CD4-positive, CD25-positive, alpha-beta regulatory T cell (primary cell): ENCODE measurements around the gene TMED10. TPM values are rescaled to one million over a fixed set of nuclear protein-coding genes. Genes with fewer than 3 reads are reported as not detected.
A peak's percentile ranks its signal among the peaks of the same experiment; 100 is the strongest.

Source experiments
- ATAC-seq, 2 donors: fragments of 150-1000 bp; cut with Tn5 transposase; one replicate each; pipeline ENCODE4 v1.10.0; 2021; ENCODE audit warnings: low read depth in 2 of 2, moderate number of reproducible peaks in 2 of 2, moderate library complexity in 1 of 2
- DNase-seq, 3 donors: peaks; one replicate each; pipeline versions ENCODE4 v3.0.0 to v3.0.0-alpha.2; 2012 to 2022; ENCODE audit warnings: mixed read lengths in 1 of 3
- H3K27ac ChIP-seq: one replicate; pipeline ENCODE4 v1.7.0; 2013; ENCODE audit warnings: mild to moderate bottlenecking, low read length; ENCODE audit not compliant: insufficient read depth, poor library complexity, severe bottlenecking
- H3K27me3 ChIP-seq: one replicate; pipeline ENCODE4 v1.7.0; 2013; ENCODE audit warnings: low read length; ENCODE audit not compliant: control insufficient read depth, insufficient read depth
- H3K36me3 ChIP-seq: one replicate; pipeline ENCODE4 v1.7.0; 2013; ENCODE audit warnings: mild to moderate bottlenecking, low read length, moderate library complexity; ENCODE audit not compliant: control insufficient read depth, insufficient read depth
- H3K4me1 ChIP-seq: 2 replicates; pipeline ENCODE4 v1.7.0; 2013; ENCODE audit warnings: mild to moderate bottlenecking, low read length; ENCODE audit not compliant: insufficient read depth, control insufficient read depth, poor library complexity, severe bottlenecking
- H3K4me3 ChIP-seq: one replicate; pipeline ENCODE4 v1.7.0; 2013; ENCODE audit warnings: low read depth, mild to moderate bottlenecking, low read length, moderate library complexity
- H3K9me3 ChIP-seq, 2 experiments: 1 replicate in 1 of 2; 2 replicates in 1 of 2; pipeline ENCODE4 v1.7.0; 2013; ENCODE audit warnings: low read length in 2 of 2, mild to moderate bottlenecking in 1 of 2, moderate library complexity in 1 of 2; ENCODE audit not compliant: control insufficient read depth in 2 of 2
- H3K27ac Mint-ChIP-seq, 3 donors: one replicate each; pipeline ENCODE4 v1.8.0; 2020 to 2022; ENCODE audit warnings: mild to moderate bottlenecking in 3 of 3, mixed read lengths in 3 of 3, moderate library complexity in 2 of 3
- H3K27me3 Mint-ChIP-seq: one replicate; pipeline ENCODE4 v1.8.0; 2022; ENCODE audit warnings: mild to moderate bottlenecking, mixed read lengths
- H3K36me3 Mint-ChIP-seq: one replicate; pipeline ENCODE4 v1.8.0; 2020; ENCODE audit warnings: mixed read lengths
- H3K4me1 Mint-ChIP-seq, 4 donors: one replicate each; pipeline ENCODE4 v1.8.0; 2020 to 2022; ENCODE audit warnings: mixed read lengths in 4 of 4, mild to moderate bottlenecking in 1 of 4
- H3K4me3 Mint-ChIP-seq, 4 donors: one replicate each; pipeline ENCODE4 v1.8.0; 2020 to 2022; ENCODE audit warnings: mild to moderate bottlenecking in 4 of 4, mixed read lengths in 4 of 4, moderate library complexity in 3 of 4
- H3K9me3 Mint-ChIP-seq, 7 donors: one replicate each; pipeline ENCODE4 v1.8.0; 2020 to 2022; ENCODE audit warnings: mixed read lengths in 7 of 7, mild to moderate bottlenecking in 3 of 7, moderate library complexity in 2 of 7
- polyA plus RNA-seq, 4 donors: library from polyadenylated mRNA; unstranded; fragments of 300-500 nt; fragmentation: Illumina TruSeq; gene quantifications; one replicate each; pipeline ENCODE4 v1.2.3, GENCODE V29; 2021
- total RNA-seq: library from RNA; stranded (reverse); gene quantifications from one replicate; pipeline ENCODE4 v1.2.3, GENCODE V29; 2022

TMED10 gene
- total and polyA plus RNA-seq, 5 donors from 2014 or later, result 128 to 265 (median 249) TPM

DNA sequence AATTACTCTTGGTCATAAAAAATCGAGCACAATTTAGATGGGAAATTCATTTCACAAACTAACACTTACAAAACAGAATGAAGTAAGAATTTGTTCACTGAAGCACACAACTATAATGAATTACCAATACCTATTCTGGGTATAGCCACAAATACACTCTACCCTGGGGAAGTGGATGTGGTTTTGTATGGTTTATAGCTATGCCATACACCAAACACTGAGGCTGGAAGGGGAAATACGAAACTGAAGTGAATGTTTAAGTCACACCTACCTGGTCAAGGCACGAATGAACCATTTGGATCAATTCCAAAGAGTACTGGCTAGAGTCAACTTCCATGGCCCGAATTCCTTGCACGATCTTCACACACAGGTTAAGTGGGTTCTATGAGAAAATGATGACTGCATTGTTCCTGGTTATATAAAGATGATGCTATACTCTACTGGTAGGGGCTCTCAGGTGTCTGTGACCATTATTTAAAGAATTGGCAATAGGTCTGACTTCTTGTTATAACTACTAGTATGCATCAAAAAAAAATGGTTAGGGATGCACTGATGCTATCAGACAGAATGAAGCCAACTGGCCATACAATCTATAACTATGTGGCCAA is 62.4 kb downstream of the TMED10 start:
- Mint-ChIP-seq H3K36me3 (peaks cover 60% of the 10 kb centered on the region), H3K4me3 (no peak overlapping the region), H3K27me3 (no peaks in the 10 kb centered on the region), H3K4me1 (peaks cover 5 to 17% (median 14%) of the 10 kb centered on the region in 4 donors), H3K27ac (peak overlapping the region in 1 of 3 donors; percentile 20), H3K9me3 (no peaks in the 10 kb centered on the region)
- H3K27ac ChIP-seq, result no peak overlapping the region
- no peaks in the 10 kb centered on the region for H3K9me3 ChIP-seq
- H3K4me1 ChIP-seq, result peaks cover 4% of the 10 kb centered on the region
- peak in 1 of 2 donors; percentile 68 for ATAC-seq
- DNase-seq, result peak in 1 of 3 donors; percentile 64
- no peak overlapping the region for H3K4me3 ChIP-seq
- no peaks in the 10 kb centered on the region for H3K27me3 ChIP-seq
- H3K36me3 ChIP-seq, result peaks cover 80% of the 10 kb centered on the region

DNA sequence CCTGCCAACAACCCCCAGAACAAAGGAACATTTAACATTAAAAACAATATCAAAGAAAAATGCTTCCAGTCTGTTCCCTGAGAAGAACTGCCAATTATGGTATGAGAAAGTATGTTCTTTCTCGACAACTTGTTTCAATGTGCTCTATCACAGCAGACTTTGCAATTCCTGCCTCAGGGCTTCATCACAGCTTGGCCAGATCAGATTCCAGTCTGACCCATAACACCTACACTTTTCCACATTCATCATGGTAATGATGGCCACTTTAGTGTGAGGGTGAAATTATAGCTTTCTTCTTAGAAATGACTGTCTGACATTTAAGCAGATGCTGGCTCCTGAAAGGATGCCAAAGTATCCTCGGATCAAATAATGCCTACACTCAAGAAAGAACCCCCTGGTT is 66.5 kb downstream of the TMED10 start:
- Mint-ChIP-seq H3K9me3 (no peaks in the 10 kb centered on the region), H3K36me3 (peaks cover 67% of the 10 kb centered on the region), H3K4me3 (no peak overlapping the region), H3K4me1 (peaks cover 5 to 16% (median 12%) of the 10 kb centered on the region in 4 donors), H3K27me3 (no peaks in the 10 kb centered on the region), H3K27ac (no peak overlapping the region)
- H3K36me3 ChIP-seq, result peaks cover 82% of the 10 kb centered on the region
- no peaks in the 10 kb centered on the region for H3K9me3 ChIP-seq
- ATAC-seq (no peak), DNase-seq (no peak)
- no peak overlapping the region for H3K27ac ChIP-seq
- no peak overlapping the region for H3K4me3 ChIP-seq
- peaks cover 4% of the 10 kb centered on the region for H3K4me1 ChIP-seq
- no peaks in the 10 kb centered on the region for H3K27me3 ChIP-seq

GRCh38 chr14:75107186-75107585 is 69.2 kb downstream of the TMED10 start:
- H3K27ac ChIP-seq, result no peak overlapping the region
- no peak overlapping the region for H3K4me3 Mint-ChIP-seq
- ATAC-seq (no peak), DNase-seq (no peak)
- H3K27ac Mint-ChIP-seq, result no peak overlapping the region
- H3K9me3 Mint-ChIP-seq, result no peaks in the 10 kb centered on the region
- H3K4me1 ChIP-seq, result no peaks in the 10 kb centered on the region
- no peak overlapping the region for H3K4me3 ChIP-seq
- no peaks in the 10 kb centered on the region for H3K27me3 Mint-ChIP-seq
- no peaks in the 10 kb centered on the region for H3K27me3 ChIP-seq
- H3K36me3 ChIP-seq, result peaks cover 72% of the 10 kb centered on the region
- no peaks in the 10 kb centered on the region for H3K9me3 ChIP-seq
- H3K4me1 Mint-ChIP-seq, result peaks cover 0 to 7% (median 2%) of the 10 kb centered on the region in 4 donors
- H3K36me3 Mint-ChIP-seq, result peaks cover 62% of the 10 kb centered on the region

DNA sequence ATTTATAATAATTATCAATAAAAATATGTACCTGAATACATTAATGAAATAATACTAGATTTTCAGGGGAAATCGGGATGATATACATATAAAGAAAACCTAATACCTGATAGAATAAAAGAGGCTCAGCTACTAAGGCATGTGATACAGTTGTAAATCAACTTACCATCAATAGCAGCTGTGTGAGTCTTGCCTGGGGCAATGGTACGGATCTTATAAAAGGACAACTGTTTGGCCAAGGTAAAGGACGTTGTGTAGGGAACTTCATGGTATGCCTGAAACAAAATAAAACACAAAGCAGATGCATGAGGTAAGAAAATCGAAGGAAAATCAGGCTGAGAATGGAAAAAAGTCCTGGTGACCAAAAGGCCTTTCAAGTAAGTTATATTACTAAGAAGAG is 74.9 kb downstream of the TMED10 start:
- no peak for DNase-seq
- Mint-ChIP-seq H3K27me3 (no peaks in the 10 kb centered on the region), H3K4me1 (peaks cover 0 to 6% (median under 1%) of the 10 kb centered on the region in 4 donors), H3K4me3 (no peak overlapping the region), H3K36me3 (peaks cover 55% of the 10 kb centered on the region), H3K9me3 (no peaks in the 10 kb centered on the region), H3K27ac (no peak overlapping the region)
- Histone ChIP-seq H3K27ac (no peak overlapping the region), H3K9me3 (no peaks in the 10 kb centered on the region), H3K36me3 (peaks cover 79% of the 10 kb centered on the region), H3K4me3 (no peak overlapping the region), H3K27me3 (no peaks in the 10 kb centered on the region), H3K4me1 (no peaks in the 10 kb centered on the region)
- no peak for ATAC-seq

DNA sequence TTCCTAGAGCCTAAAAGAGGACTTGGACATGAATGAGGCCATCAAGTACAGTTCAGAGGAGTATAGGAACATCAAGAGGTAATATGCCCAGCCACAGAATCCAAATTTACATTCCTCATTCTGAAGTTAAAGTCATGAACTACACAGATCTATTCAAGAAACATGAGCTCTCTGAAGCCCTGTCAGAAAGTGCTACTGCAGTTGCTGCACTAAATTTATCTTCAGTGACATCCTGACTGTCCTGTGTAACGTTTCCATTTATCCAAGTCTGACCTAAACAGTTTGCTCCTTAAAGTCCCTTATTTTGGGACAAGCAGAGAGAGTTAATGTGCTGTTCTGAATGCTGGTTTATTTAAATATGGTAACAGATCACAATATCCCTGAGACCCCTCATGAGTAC is 77.7 kb downstream of the TMED10 start:
- no peaks in the 10 kb centered on the region for H3K27me3 Mint-ChIP-seq
- H3K9me3 Mint-ChIP-seq, result no peaks in the 10 kb centered on the region
- no peak for DNase-seq
- H3K4me1 Mint-ChIP-seq, result peaks cover 0 to 6% (median under 1%) of the 10 kb centered on the region in 4 donors
- peak overlapping the region in 1 of 3 donors; percentile 53 for H3K27ac Mint-ChIP-seq
- no peak for ATAC-seq
- H3K36me3 Mint-ChIP-seq, result peaks cover 61% of the 10 kb centered on the region
- Histone ChIP-seq H3K4me3 (no peak overlapping the region), H3K4me1 (no peaks in the 10 kb centered on the region), H3K27ac (no peak overlapping the region), H3K9me3 (no peaks in the 10 kb centered on the region), H3K27me3 (no peaks in the 10 kb centered on the region), H3K36me3 (peaks cover 80% of the 10 kb centered on the region)
- no peak overlapping the region for H3K4me3 Mint-ChIP-seq

GRCh38 chr14:75098212-75098611 is 78.2 kb downstream of the TMED10 start:
- no peaks in the 10 kb centered on the region for H3K27me3 Mint-ChIP-seq
- H3K36me3 Mint-ChIP-seq, result peaks cover 57% of the 10 kb centered on the region
- DNase-seq, result no peak
- Histone ChIP-seq H3K36me3 (peaks cover 79% of the 10 kb centered on the region), H3K27ac (no peak overlapping the region), H3K27me3 (no peaks in the 10 kb centered on the region), H3K4me1 (no peaks in the 10 kb centered on the region), H3K4me3 (no peak overlapping the region), H3K9me3 (no peaks in the 10 kb centered on the region)
- H3K4me1 Mint-ChIP-seq, result peaks cover 0 to 6% (median under 1%) of the 10 kb centered on the region in 4 donors
- H3K4me3 Mint-ChIP-seq, result no peak overlapping the region
- no peak for ATAC-seq
- no peaks in the 10 kb centered on the region for H3K9me3 Mint-ChIP-seq
- H3K27ac Mint-ChIP-seq, result peak overlapping the region in 1 of 3 donors; percentile 53

GRCh38 chr14:75096959-75097358 is 79.5 kb downstream of the TMED10 start:
- Mint-ChIP-seq H3K4me1 (peaks cover 0 to 6% (median under 1%) of the 10 kb centered on the region in 4 donors), H3K4me3 (no peak overlapping the region), H3K9me3 (no peaks in the 10 kb centered on the region), H3K27me3 (no peaks in the 10 kb centered on the region), H3K36me3 (peaks cover 59% of the 10 kb centered on the region), H3K27ac (no peak overlapping the region)
- Histone ChIP-seq H3K9me3 (no peaks in the 10 kb centered on the region), H3K27me3 (no peaks in the 10 kb centered on the region), H3K36me3 (peaks cover 83% of the 10 kb centered on the region), H3K4me3 (no peak overlapping the region), H3K4me1 (no peaks in the 10 kb centered on the region), H3K27ac (no peak overlapping the region)
- ATAC-seq (no peak), DNase-seq (no peak)

DNA sequence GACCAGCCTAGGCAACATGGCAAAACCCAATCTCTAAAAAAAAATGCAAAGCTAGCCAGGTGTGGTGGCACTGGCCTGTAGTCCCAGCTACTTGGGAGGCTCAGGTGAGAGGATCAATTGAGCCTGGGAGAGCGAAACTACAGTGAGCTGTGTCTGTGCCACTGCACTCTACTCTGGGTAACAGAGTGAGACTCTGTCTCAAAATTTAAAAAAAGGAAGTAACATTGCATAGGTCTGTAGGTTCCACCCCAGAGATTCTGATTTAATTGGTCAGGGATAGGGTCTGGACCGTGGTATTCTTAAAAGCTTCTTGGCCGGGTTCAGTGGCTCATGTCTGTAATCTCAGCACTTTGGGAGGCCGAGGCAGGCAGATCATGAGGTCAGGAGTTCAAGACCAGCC is 80.7 kb downstream of the TMED10 start:
- no peak overlapping the region for H3K4me3 Mint-ChIP-seq
- Histone ChIP-seq H3K9me3 (no peaks in the 10 kb centered on the region), H3K27me3 (no peaks in the 10 kb centered on the region), H3K4me3 (no peak overlapping the region), H3K4me1 (no peaks in the 10 kb centered on the region), H3K36me3 (peaks cover 82% of the 10 kb centered on the region), H3K27ac (no peak overlapping the region)
- DNase-seq, result no peak
- peaks cover 55% of the 10 kb centered on the region for H3K36me3 Mint-ChIP-seq
- H3K27me3 Mint-ChIP-seq, result no peaks in the 10 kb centered on the region
- peaks cover 0 to 6% (median under 1%) of the 10 kb centered on the region in 4 donors for H3K4me1 Mint-ChIP-seq
- no peak overlapping the region for H3K27ac Mint-ChIP-seq
- H3K9me3 Mint-ChIP-seq, result no peaks in the 10 kb centered on the region
- ATAC-seq, result no peak
